ENCODE data around the gene IGF1R.
A peak's percentile ranks its signal among the peaks of the same experiment; 100 is the strongest.

IGF1R gene

GRCh38 chr15:98725874-98726273 lies 77.5 kb downstream of the IGF1R start:
- DNase-seq (ENCODE audit: low read depth), result no peak

- peak; percentile 96 for DNase-seq (ENCODE audit: low read depth)
Observed at GRCh38 chr15:98727115-98728040, 79.0 kb downstream of the IGF1R start.

GRCh38 chr15:98728082-98728810 lies 79.9 kb downstream of the IGF1R start:
- peak; percentile 49 for DNase-seq (ENCODE audit: low read depth)

- DNase-seq (ENCODE audit: low read depth), result no peak
Observed at GRCh38 chr15:98728811-98729160, 80.4 kb downstream of the IGF1R start.

GRCh38 chr15:98729446-98730042 lies 81.2 kb downstream of the IGF1R start:
- DNase-seq (ENCODE audit: low read depth), result no peak

- no peak for DNase-seq (ENCODE audit: low read depth)
Observed at GRCh38 chr15:98730860-98731711, 82.7 kb downstream of the IGF1R start.

- no peak for DNase-seq (ENCODE audit: low read depth)
Observed at GRCh38 chr15:98731712-98732450, 83.5 kb downstream of the IGF1R start.

GRCh38 chr15:98733098-98733497 lies 84.8 kb downstream of the IGF1R start:
- no peak for DNase-seq (ENCODE audit: low read depth)

- no peak for DNase-seq (ENCODE audit: low read depth)
Observed at GRCh38 chr15:98734466-98735199, 86.3 kb downstream of the IGF1R start.

- no peak for DNase-seq (ENCODE audit: low read depth)
Observed at GRCh38 chr15:98735304-98735703, 87.0 kb downstream of the IGF1R start.

- peak; percentile 44 for DNase-seq (ENCODE audit: low read depth)
Observed at GRCh38 chr15:98735895-98736617, 87.7 kb downstream of the IGF1R start.

- no peak for DNase-seq (ENCODE audit: low read depth)
Observed at GRCh38 chr15:98737159-98737558, 88.8 kb downstream of the IGF1R start.

- no peak for DNase-seq (ENCODE audit: low read depth)
Observed at GRCh38 chr15:98737721-98738120, 89.4 kb downstream of the IGF1R start.

GRCh38 chr15:98738689-98739401 lies 90.5 kb downstream of the IGF1R start:
- DNase-seq (ENCODE audit: low read depth), result no peak

- no peak for DNase-seq (ENCODE audit: low read depth)
Observed at GRCh38 chr15:98740295-98740694, 92.0 kb downstream of the IGF1R start.

- DNase-seq (ENCODE audit: low read depth), result no peak
Observed at GRCh38 chr15:98740963-98741362, 92.6 kb downstream of the IGF1R start.

GRCh38 chr15:98743177-98743576 lies 94.8 kb downstream of the IGF1R start:
- no peak for DNase-seq (ENCODE audit: low read depth)

- no peak for DNase-seq (ENCODE audit: low read depth)
Observed at GRCh38 chr15:98744506-98744905, 96.2 kb downstream of the IGF1R start.

- no peak for DNase-seq (ENCODE audit: low read depth)
Observed at GRCh38 chr15:98745179-98745578, 96.8 kb downstream of the IGF1R start.

All from ELR (cell line).